Testis (tissue), 2 donors: ENCODE results near the gene CEACAM19.

Experiments used
- CTCF ChIP-seq, 3 experiments: fragments of 450-650 bp in 2 of 3; fragments of 200-600 bp in 1 of 3; sonication (generic) in 1 of 3; IDR thresholded peaks; one replicate each; pipeline ENCODE4 v1.5.1; 2016 to 2019; ENCODE audit warnings: antibody characterized with exemption in 3 of 3, mild to moderate bottlenecking in 2 of 3, moderate library complexity in 1 of 3
- POLR2A ChIP-seq: fragments of 450-650 bp; IDR thresholded peaks from one replicate; pipeline ENCODE4 v1.6.1; 2017; ENCODE audit warnings: antibody characterized with exemption, mild to moderate bottlenecking, moderate library complexity

- TF ChIP-seq CTCF (IDR thresholded peaks at IDR 0.05) (no peak), POLR2A (no peak)
These were observed 7.3 kb upstream of the CEACAM19 start for GRCh38 chr19:44663996-44664395.
